ENCODE results near the gene DHRS9.
"Not testable (repeated sequence)": the region's sequence is repeated elsewhere in the genome, so short reads cannot be mapped to it uniquely, and the experiment has no call there.

DNA sequence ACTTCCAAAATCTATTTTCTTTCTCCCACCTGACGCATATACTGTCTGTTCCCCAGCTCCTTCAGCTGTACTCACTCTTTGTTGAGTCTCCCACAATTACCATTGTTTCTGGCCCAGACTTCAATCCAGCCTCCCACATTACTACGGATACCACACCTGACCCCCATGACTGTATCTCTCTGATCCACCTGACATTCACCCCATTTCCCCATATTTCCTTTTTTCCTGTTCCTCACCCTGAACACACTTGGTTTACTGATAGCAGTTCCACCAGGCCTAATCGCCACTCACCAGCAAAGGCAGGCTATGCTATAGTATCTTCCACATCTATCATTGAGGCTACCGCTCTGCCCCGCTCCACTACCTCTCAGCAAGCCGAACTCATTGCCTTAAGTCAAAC is 64.9 kb downstream of the DHRS9 start:
- TF ChIP-seq POLR2A (IDR thresholded peaks at IDR 0.05): not testable (repeated sequence)
- TF ChIP-seq, protein P1, sequence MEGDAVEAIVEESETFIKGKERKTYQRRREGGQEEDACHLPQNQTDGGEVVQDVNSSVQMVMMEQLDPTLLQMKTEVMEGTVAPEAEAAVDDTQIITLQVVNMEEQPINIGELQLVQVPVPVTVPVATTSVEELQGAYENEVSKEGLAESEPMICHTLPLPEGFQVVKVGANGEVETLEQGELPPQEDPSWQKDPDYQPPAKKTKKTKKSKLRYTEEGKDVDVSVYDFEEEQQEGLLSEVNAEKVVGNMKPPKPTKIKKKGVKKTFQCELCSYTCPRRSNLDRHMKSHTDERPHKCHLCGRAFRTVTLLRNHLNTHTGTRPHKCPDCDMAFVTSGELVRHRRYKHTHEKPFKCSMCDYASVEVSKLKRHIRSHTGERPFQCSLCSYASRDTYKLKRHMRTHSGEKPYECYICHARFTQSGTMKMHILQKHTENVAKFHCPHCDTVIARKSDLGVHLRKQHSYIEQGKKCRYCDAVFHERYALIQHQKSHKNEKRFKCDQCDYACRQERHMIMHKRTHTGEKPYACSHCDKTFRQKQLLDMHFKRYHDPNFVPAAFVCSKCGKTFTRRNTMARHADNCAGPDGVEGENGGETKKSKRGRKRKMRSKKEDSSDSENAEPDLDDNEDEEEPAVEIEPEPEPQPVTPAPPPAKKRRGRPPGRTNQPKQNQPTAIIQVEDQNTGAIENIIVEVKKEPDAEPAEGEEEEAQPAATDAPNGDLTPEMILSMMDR (IDR thresholded peaks at IDR 0.05): not testable (repeated sequence)
